Neuronal stem cell (in vitro differentiated cells): ENCODE results near the gene CTNNBIP1.
A peak's percentile ranks its signal among the peaks of the same experiment; 100 is the strongest.
"Not testable (repeated sequence)": the region's sequence is repeated elsewhere in the genome, so short reads cannot be mapped to it uniquely, and the experiment has no call there.

Experiments used
- DNase-seq: peaks from one replicate; pipeline ENCODE4 v3.0.0-alpha.2; 2013; ENCODE audit warnings: low spot score
- H2AFZ ChIP-seq: one replicate; pipeline ENCODE4 v1.6.1; 2013; ENCODE audit warnings: mild to moderate bottlenecking, low read length, inconsistent platforms
- H2AK5ac ChIP-seq: 2 replicates; pipeline ENCODE4 v1.6.1; 2013; ENCODE audit warnings: low read depth, mild to moderate bottlenecking, inconsistent platforms, low read length, moderate library complexity, mixed read lengths
- H2BK120ac ChIP-seq: 2 replicates; pipeline ENCODE4 v1.6.1; 2013; ENCODE audit warnings: low read depth, mild to moderate bottlenecking, inconsistent platforms, low read length, moderate library complexity, mixed read lengths
- H2BK12ac ChIP-seq: one replicate; pipeline ENCODE4 v1.6.1; 2013; ENCODE audit warnings: low read length, inconsistent platforms
- H2BK15ac ChIP-seq: 2 replicates; pipeline ENCODE4 v1.6.1; 2013; ENCODE audit warnings: mild to moderate bottlenecking, low read length, inconsistent platforms, mixed read lengths
- H2BK5ac ChIP-seq: one replicate; pipeline ENCODE4 v1.6.1; 2013; ENCODE audit warnings: inconsistent platforms, mild to moderate bottlenecking, low read length, moderate library complexity
- H3K14ac ChIP-seq: one replicate; pipeline ENCODE4 v1.6.1; 2013; ENCODE audit warnings: low read length, inconsistent platforms
- H3K18ac ChIP-seq: 2 replicates; pipeline ENCODE4 v1.6.1; 2013; ENCODE audit warnings: low read length, inconsistent platforms
- H3K23ac ChIP-seq: 2 replicates; pipeline ENCODE4 v1.6.1; 2013; ENCODE audit warnings: low read depth, mild to moderate bottlenecking, mixed read lengths, low read length, inconsistent platforms; ENCODE audit not compliant: poor library complexity
- H3K27ac ChIP-seq: replicated peaks from 3 replicates; pipeline ENCODE4 v1.5.1; 2013; ENCODE audit warnings: low read length, inconsistent platforms
- H3K27me3 ChIP-seq, 3 experiments: 2 replicates each; pipeline ENCODE4 v1.6.1; 2013; ENCODE audit warnings: low read length in 3 of 3, mild to moderate bottlenecking in 2 of 3, inconsistent platforms in 1 of 3, low read depth in 1 of 3, mixed read lengths in 1 of 3, moderate library complexity in 1 of 3; ENCODE audit not compliant: control insufficient read depth in 3 of 3, insufficient read depth in 3 of 3
- H3K36me3 ChIP-seq, 2 donors: replicated peaks in 1 of 2; 2 replicates each; pipeline ENCODE4 v1.6.1; 2013; ENCODE audit warnings: low read length in 2 of 2; ENCODE audit not compliant: control insufficient read depth in 2 of 2, insufficient read depth in 2 of 2
- H3K4ac ChIP-seq: 2 replicates; pipeline ENCODE4 v1.6.1; 2013; ENCODE audit warnings: inconsistent platforms, mild to moderate bottlenecking, low read length, moderate library complexity
- H3K4me1 ChIP-seq, 2 donors: 1 replicate in 1 of 2; 2 replicates in 1 of 2; pipeline ENCODE4 v1.6.1; 2013; ENCODE audit warnings: low read length in 2 of 2, low read depth in 1 of 2; ENCODE audit not compliant: control insufficient read depth in 2 of 2, insufficient read depth in 1 of 2
- H3K4me2 ChIP-seq: one replicate; pipeline ENCODE4 v1.6.1; 2013; ENCODE audit warnings: mild to moderate bottlenecking, low read length, inconsistent platforms; ENCODE audit not compliant: insufficient read depth, poor library complexity, severe bottlenecking
- H3K4me3 ChIP-seq, 2 donors: 2 replicates each; pipeline ENCODE4 v1.5.1; 2013; ENCODE audit warnings: low read length in 2 of 2, mild to moderate bottlenecking in 2 of 2, inconsistent platforms in 1 of 2, moderate library complexity in 1 of 2
- H3K79me1 ChIP-seq: one replicate; pipeline ENCODE4 v1.6.1; 2013; ENCODE audit warnings: low read depth, mild to moderate bottlenecking, inconsistent platforms, low read length, moderate library complexity
- H3K9ac ChIP-seq: one replicate; pipeline ENCODE4 v1.6.1; 2013; ENCODE audit warnings: mild to moderate bottlenecking, low read depth, low read length, inconsistent platforms; ENCODE audit not compliant: poor library complexity
- H3K9me3 ChIP-seq, 2 donors: replicated peaks in 1 of 2; 2 replicates each; pipeline versions ENCODE3 to v1.6.1; 2013; ENCODE audit warnings: low read length in 2 of 2, mild to moderate bottlenecking in 2 of 2, inconsistent platforms in 1 of 2, low read depth in 1 of 2, mixed read lengths in 1 of 2, moderate library complexity in 1 of 2; ENCODE audit not compliant: control insufficient read depth in 2 of 2, insufficient read depth in 1 of 2
- H4K8ac ChIP-seq: one replicate; pipeline ENCODE4 v1.6.1; 2013; ENCODE audit warnings: low read depth, mild to moderate bottlenecking, inconsistent platforms, low read length, moderate library complexity
- H4K91ac ChIP-seq: one replicate; pipeline ENCODE4 v1.6.1; 2013; ENCODE audit warnings: low read length, low read depth, mild to moderate bottlenecking, inconsistent platforms; ENCODE audit not compliant: poor library complexity
- WGBS, 2 donors: extraction: QIAGEN DNeasy Blood & Tissue Kit; methylation state at CpG; one replicate each; pipeline ENCODE4 v1.1.7; 2013; ENCODE audit warnings: missing lambda C conversion rate in 2 of 2, mixed read lengths in 1 of 2; ENCODE audit not compliant: insufficient read length in 2 of 2, insufficient replicate concordance in 1 of 2; ENCODE audit errors: extremely low coverage in 2 of 2; 5-methylcytosine and 5-hydroxymethylcytosine counted together

The CTNNBIP1 gene

DNA sequence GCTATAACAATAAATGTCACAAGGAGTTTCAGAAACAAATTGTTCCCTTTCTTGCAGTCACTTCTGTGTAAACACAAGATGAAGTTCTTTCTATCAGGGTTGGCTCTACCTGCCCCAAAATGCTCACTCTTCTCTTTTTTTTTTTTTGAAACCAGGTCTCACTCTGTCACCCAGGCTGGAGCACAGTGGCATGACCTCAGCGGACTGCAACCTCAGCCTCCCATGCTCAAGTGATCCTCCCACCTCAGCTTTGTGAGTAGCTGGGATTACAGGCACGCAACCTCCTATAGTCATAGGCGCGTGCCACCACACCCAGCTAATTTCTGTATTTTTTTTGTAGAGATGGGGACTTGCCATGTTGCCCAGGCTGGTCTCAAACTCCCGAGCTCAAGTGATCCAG, 10.5 kb upstream of the CTNNBIP1 start:
- no peak for DNase-seq
- Histone ChIP-seq H4K8ac (no peak overlapping the region), H2BK120ac (no peak overlapping the region), H3K4me2 (no peak overlapping the region), H2BK5ac (no peak overlapping the region), H3K36me3 (no peaks in the 10 kb centered on the region), H3K14ac (no peak overlapping the region), H3K79me1 (no peaks in the 10 kb centered on the region), H3K4me3 (no peak overlapping the region), H4K91ac (no peak overlapping the region), H3K4ac (no peak overlapping the region), H3K4me1 (peaks cover 11 to 16% of the 10 kb centered on the region in 2 donors), H3K9ac (no peak overlapping the region), H3K27me3 (no peaks in the 10 kb centered on the region), H2AFZ (no peak overlapping the region), H2AK5ac (peak overlapping the region; percentile 79), H3K27ac (no peak overlapping the region), H2BK15ac (no peak overlapping the region), H3K23ac (no peak overlapping the region), H3K18ac (peak overlapping the region; percentile 83), H3K9me3 (no peaks in the 10 kb centered on the region), H2BK12ac (no peak overlapping the region)
- no CpG with 5 or more reads among the region's 5 CpGs for WGBS, 2 donors

- H4K91ac ChIP-seq, result no peak overlapping the region
- no peak overlapping the region for H2BK12ac ChIP-seq
- H3K14ac ChIP-seq, result no peak overlapping the region
- H3K4me1 ChIP-seq, result peaks cover 8 to 16% of the 10 kb centered on the region in 2 donors
- no peak overlapping the region for H2AK5ac ChIP-seq
- H3K79me1 ChIP-seq, result no peaks in the 10 kb centered on the region
- H2BK5ac ChIP-seq, result no peak overlapping the region
- no peak overlapping the region for H3K18ac ChIP-seq
- H2BK15ac ChIP-seq, result no peak overlapping the region
- H3K4me2 ChIP-seq, result no peak overlapping the region
- H3K4ac ChIP-seq, result no peak overlapping the region
- no peak overlapping the region for H3K9ac ChIP-seq
- no peak for DNase-seq
- H3K36me3 ChIP-seq, result no peaks in the 10 kb centered on the region
- no peak overlapping the region for H2BK120ac ChIP-seq
- H3K23ac ChIP-seq, result no peak overlapping the region
- H3K27ac ChIP-seq, result no peak overlapping the region
- no peak overlapping the region for H3K4me3 ChIP-seq
- no peak overlapping the region for H2AFZ ChIP-seq
- no peaks in the 10 kb centered on the region for H3K9me3 ChIP-seq
- no CpG with 5 or more reads among the region's 1 CpG for WGBS, 2 donors
- H3K27me3 ChIP-seq, result no peaks in the 10 kb centered on the region
- no peak overlapping the region for H4K8ac ChIP-seq
These were observed 7.8 kb upstream of the CTNNBIP1 start for GRCh38 chr1:9917901-9918300.

- H3K36me3 ChIP-seq, H3K79me1 ChIP-seq, H3K4me3 ChIP-seq, H3K23ac ChIP-seq, H4K8ac ChIP-seq, H3K27ac ChIP-seq, H3K14ac ChIP-seq, H2AK5ac ChIP-seq, H3K4me2 ChIP-seq, H2BK5ac ChIP-seq, H4K91ac ChIP-seq, H2BK12ac ChIP-seq, H3K9ac ChIP-seq, H3K18ac ChIP-seq, H3K4ac ChIP-seq, DNase-seq, H3K9me3 ChIP-seq, H2AFZ ChIP-seq, H3K27me3 ChIP-seq, H2BK120ac ChIP-seq, H2BK15ac ChIP-seq: not testable (repeated sequence)
- peaks cover 8 to 12% of the 10 kb centered on the region in 2 donors for H3K4me1 ChIP-seq
- WGBS, 2 donors, result no CpG with 5 or more reads among the region's 3 CpGs
These were observed 7.4 kb upstream of the CTNNBIP1 start for GRCh38 chr1:9917495-9917894.

DNA sequence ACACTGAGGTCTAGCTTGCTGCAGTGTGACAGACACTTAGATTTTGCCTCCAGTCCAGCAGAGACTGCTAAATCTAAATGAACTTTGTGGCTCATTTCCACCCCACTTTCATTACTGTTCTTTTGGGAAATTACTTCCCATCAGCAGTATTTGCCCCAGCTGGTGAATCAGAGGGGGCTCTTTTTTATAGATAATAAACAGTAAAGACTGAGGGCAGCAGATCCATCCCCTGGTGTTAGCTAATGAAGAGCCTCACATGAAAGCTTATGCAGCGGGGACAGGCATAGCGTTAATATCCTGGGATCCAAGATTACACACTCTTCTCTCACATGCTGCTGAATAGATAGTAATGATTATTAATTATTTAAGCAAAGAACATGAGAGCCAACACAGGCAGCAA, 6.4 kb upstream of the CTNNBIP1 start:
- Histone ChIP-seq H3K27me3 (no peaks in the 10 kb centered on the region), H3K18ac (no peak overlapping the region), H3K14ac (no peak overlapping the region), H4K91ac (no peak overlapping the region), H2BK5ac (no peak overlapping the region), H3K27ac (no peak overlapping the region), H3K79me1 (no peaks in the 10 kb centered on the region), H3K9ac (no peak overlapping the region), H3K4me1 (peaks cover 5 to 7% of the 10 kb centered on the region in 2 donors), H2BK15ac (no peak overlapping the region), H3K23ac (no peak overlapping the region), H3K4me3 (no peak overlapping the region), H3K4me2 (no peak overlapping the region), H3K36me3 (no peaks in the 10 kb centered on the region), H2BK120ac (no peak overlapping the region), H2AFZ (no peak overlapping the region), H3K9me3 (no peaks in the 10 kb centered on the region), H2BK12ac (no peak overlapping the region), H4K8ac (no peak overlapping the region), H3K4ac (no peak overlapping the region), H2AK5ac (no peak overlapping the region)
- no peak for DNase-seq
- WGBS, 2 donors, result no CpG with 5 or more reads among the region's 2 CpGs
